Loucy (cell line): ENCODE measurements around the gene CENPT.

ENCODE experiments used
- CTCF ChIP-seq: fragments of 200-600 bp; sonication (generic); conservative IDR thresholded peaks from 2 replicates; pipeline ENCODE4 v1.5.1; 2014; ENCODE audit warnings: mild to moderate bottlenecking, antibody characterized with exemption, low read length
- EZH2phosphoT487 ChIP-seq: fragments of 200-600 bp; IDR thresholded peaks from 2 replicates; pipeline ENCODE4 v1.6.1; 2018; ENCODE audit warnings: antibody characterized with exemption, mild to moderate bottlenecking, moderate library complexity, borderline replicate concordance

GRCh38 chr16:67872131-67872630 lies 24.7 kb upstream of the CENPT start:
- TF ChIP-seq CTCF, result no peak
- no peak for TF ChIP-seq EZH2phosphoT487
